Measurements from ENCODE around the gene CHD3.
A peak's percentile ranks its signal among the peaks of the same experiment; 100 is the strongest.

Gene CHD3

DNA sequence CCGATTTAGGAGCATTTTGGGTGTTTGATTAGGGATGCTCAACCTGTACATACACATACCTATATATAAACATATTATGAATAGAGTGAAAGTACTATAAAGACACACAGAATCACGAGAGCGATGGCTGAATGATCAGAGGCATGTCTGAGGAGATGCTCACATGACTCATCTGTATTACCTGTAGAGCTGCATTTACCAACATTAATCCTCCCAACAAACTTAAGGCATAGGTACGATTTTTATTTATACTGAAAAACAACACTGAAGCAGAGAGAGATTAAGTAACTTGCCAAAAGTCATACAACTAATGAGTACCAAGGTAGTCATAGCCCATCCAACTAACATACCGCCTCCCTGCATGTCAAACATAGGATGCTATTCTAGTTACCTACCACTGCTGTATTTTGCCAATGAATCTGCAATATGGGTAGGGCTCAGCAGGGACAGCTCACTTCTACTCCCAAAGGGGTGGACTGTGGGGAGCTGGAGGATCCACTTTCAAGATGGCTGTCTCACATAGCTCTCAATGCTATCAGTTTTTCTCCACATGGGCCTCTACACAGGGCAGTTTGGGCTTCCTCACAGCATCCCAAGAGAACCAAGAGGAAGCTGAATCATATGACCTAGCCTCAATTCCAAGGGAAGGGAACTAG is 23.5 kb upstream of the CHD3 start:
- DNase-seq (ENCODE audit: low spot score) (no peak), FAIRE-seq (no peak)

DNA sequence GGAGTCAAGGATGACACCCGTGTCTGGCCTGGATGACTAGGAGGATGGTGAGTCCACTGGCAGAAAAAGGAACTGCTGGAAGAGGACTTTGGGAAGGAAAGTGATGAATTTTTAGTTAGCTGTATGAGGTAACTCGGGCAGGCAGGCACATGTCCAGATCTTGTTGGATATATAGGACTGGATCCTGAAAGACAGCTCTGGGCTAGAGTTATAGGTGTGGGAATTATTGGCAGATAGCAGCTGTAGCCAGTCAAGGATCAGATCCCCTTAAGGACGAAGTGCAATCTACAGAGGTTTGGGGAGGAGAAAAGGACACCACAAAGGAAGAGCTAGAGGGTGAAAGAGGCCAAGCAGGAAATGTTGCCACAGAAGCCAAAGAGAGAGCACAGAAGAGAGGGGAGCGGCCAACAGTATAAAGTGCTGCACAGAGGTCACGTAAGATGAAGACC is 20.7 kb upstream of the CHD3 start:
- no peak for DNase-seq (ENCODE audit: low spot score)
- FAIRE-seq, result no peak

DNA sequence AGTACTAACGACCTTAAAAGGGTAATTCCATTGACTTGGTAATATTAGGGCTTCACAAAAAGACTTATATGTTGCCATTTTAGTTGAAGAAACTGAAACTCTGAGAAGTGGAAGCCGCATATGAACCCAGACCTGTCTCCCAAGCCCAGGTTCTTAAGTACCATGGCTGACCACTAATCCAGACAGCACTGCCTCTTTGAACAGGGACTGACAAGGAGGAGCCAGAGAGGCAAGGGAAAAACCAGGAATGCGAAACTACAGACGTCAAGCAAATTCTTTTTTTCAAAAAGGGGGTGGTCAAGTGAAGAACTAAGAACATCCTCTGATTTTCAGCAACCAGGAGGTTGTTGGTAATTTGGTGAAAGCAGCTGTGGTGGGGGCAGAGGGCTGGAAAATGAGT is 15.5 kb upstream of the CHD3 start:
- no peak for FAIRE-seq

DNA sequence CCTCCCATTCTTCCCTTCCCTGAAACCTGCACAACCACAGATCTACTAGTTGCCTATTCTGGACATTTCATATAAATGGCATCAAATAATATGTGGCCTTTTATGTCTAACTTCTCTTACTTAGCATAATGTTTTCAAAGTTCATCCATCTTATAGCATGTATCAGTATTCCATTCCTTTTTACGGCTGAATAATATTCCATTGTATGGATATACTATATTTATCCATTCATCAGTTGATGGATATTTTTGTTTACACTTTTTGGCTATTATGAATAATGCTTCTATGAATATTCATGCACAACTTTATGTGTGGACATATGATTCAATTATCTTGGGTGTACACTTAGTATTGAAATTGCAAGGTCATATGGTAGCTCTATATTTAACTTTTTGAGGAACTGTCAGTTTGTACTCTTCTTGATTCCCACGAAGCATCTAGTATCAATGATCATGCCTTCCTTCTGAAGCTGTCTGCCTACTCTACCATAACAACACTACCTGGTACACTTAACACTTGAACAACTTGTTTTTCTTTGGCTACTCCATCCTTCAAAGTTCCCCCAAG is 12.7 kb upstream of the CHD3 start:
- DNase-seq (ENCODE audit: low spot score) (no peak), FAIRE-seq (no peak)

More for the DNA sequence above, 15.5 kb upstream of the CHD3 start:
- DNase-seq (ENCODE audit: low spot score), result no peak

DNA sequence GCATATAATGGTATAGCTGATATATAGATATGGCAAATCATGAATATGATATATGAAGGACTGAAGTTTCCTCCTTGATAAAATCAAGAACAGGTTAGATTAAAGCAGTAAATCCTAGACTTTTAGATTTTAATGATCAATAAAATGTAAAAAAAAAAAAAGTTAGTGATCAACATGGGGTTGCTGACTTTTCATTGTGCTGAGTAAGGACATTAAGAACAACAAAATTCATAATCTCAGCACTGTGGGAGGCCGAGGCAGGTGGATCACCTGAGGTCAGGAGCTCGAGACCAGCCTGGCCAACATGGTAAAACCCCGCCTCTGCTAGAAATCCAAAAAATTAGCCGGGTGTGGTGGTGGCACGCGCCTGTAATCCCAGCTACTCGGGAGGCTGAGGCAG is 10.4 kb upstream of the CHD3 start:
- DNase-seq (ENCODE audit: low spot score) (no peak), FAIRE-seq (no peak)

DNA sequence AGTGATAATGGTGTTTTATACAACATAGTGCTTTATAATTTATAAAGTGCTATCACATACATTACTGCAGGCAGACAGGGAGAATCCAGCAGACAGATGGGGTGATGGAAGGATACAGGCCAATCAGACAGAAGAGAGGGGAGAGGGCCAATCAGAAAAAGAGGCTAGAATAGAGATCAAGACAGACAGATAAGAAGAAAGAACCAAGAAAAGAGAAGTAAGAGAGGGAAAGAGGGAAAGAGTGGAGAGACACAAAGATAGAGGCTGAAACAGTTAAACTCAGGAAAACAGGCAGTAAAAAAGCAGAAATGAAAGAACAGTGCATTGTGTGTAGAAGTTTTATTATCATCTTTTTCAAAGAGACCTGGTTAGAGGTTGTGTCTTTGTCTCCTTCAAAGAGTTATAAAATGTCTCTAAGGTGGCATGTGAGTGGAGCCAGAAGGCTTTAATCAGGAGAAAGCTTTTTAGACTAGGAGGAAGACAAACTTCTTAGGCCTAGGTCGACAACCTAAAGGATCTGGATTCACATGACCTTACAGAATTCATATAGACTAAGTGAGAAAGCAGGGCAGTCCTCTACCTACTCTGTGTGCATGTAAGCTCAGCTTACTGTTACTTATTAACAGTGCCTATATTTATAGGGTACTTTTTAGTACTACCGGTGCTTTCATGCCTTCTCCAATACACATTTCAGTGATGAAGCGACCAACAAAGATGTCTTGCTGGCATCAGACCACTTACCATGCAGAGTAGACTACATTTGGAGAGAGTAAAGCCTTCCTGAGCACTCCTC is 8.3 kb upstream of the CHD3 start:
- DNase-seq (ENCODE audit: low spot score) (no peak), FAIRE-seq (no peak)

DNA sequence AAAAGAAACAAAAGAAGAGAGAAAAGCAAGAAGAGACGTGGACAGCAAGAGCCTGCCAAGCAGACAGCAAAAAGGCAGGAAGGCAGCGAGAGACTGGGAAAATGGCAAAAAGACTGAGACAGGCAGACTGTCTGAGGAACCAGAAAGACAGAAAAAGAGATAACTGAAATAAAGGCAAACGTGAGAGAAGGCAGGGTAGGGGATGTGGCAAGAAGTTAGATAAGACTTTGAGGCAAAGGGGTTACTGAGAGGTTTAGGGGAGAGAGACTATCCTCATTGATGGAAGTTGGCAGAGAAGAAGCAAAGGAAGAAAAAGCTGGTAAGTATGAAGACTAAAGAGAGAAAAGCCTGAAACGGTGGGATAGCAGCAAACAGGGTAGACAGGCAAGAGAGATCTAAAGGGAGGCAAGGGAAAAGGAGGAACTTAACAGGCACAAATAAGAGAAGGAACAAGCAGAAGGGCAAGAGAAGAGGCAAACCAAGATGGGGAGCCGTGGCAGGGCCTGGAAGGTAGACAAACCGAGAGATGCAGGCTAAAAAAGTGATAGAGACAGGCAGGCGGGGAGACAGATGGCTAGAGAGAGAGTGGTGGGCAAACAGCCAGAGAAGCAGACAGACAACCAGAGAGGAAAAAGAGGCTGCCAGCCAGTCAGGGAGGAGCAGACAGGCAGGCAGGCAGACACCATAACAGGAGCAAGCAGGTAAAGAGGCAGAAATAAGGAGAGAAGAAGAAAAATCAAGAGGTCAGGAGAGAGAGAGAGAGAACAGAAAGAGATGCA is 7.1 kb upstream of the CHD3 start:
- FAIRE-seq (no peak), DNase-seq (ENCODE audit: low spot score) (no peak)

DNA sequence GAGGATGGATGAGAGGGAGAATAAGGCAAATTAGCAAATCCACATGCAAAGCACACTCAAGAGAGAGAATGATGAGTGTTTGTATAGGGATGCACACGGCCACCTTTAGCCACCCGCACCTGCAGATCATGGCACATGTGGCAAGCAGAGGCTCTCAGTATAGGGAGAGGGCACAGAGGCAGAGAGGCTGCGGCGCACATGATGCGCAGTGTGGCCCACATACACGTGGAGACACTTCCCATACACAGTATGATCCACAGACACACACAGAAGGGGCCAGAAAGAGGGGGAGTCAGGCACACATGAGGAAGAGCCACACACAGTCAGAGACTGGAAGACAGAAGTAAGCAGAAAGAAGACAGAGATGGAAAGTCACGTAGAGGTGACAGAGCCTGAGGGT is 6.5 kb upstream of the CHD3 start:
- FAIRE-seq, result no peak
- no peak for DNase-seq (ENCODE audit: low spot score)

DNA sequence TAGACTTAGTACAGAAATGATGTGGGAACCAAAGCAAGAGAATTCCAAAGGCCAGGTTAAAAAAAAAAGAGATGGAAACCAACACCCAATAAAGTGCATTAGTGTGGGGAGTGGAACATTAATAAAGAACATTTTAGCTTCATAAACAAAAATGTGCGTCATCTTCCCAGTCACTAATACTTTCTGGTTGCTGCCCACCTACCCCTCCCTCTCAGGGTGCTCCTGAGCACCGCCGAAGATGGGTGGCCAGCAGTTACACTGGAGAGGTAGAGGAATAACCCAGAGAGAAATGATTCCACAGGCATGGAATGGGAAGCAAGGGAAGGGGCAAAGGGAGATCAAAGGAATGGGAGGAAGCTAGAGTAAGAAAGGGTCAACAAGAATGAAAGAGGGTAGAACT is 6.0 kb upstream of the CHD3 start:
- FAIRE-seq (no peak), DNase-seq (ENCODE audit: low spot score) (no peak)

DNA sequence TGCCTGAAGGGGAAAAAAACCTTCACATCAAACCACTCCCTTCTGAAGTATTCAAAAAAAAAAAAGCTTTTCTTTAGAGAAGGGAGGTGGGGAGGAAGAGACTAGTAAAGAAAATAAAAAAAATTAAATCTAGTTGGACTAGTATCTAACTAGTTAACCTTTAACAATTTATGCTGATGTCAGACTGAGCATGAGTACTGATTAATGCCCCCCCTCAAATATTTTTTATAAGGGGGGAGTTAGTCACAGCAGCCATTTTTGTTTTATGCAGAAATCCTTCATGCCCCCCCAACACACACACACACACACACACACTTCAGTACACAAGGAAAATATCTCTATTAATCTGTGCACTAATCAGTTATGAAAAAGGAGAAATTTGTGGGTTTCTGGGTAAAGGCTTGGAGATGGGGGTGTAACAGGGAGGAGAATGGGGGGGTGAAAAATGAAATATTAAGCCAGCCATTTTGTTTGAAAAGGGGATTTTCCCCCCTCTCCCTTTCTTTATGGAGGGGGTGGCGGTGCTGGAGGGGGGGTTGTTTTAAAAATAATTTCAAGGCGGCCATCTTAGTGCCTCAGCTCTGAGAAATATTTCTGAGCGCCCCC is 4.7 kb upstream of the CHD3 start:
- DNase-seq (ENCODE audit: low spot score), result peak; percentile 11

DNA sequence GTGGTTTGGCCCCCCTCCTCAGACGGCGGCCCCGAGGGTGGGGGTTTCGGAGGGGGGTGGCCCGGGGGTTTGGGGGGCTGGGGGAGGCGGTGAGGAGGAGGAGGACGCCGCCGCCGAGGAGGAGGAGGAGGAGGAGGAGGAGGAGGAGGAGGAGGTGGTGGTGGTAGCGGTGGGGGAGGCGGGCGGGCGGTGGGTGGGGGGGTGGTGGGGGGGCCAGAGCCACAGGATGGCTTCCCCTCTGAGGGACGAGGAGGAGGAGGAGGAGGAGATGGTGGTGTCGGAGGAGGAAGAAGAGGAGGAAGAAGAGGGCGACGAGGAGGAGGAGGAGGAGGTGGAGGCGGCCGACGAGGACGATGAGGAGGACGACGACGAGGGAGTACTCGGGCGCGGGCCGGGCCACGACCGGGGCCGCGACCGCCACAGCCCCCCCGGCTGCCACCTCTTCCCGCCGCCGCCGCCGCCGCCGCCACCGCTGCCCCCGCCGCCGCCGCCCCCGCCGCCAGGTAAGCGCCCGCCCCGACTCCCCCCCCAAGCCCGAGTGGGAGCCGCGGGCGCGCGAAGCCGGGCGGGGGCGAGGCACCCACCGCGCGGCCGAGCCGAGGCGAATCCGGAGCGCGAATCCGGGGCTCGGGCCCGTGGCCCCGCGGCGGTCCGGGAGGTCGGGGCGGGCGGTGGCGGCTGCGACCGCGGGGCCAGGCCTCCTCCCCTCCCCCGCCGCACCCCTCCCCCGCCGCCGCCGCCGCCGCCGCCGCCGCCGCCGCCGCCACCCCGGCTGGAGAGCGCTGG is 3.8 kb upstream of the CHD3 start:
- DNase-seq (ENCODE audit: low spot score) (peak; percentile 31), FAIRE-seq (no peak)

More for the DNA sequence above, 4.7 kb upstream of the CHD3 start:
- FAIRE-seq, result no peak

DNA sequence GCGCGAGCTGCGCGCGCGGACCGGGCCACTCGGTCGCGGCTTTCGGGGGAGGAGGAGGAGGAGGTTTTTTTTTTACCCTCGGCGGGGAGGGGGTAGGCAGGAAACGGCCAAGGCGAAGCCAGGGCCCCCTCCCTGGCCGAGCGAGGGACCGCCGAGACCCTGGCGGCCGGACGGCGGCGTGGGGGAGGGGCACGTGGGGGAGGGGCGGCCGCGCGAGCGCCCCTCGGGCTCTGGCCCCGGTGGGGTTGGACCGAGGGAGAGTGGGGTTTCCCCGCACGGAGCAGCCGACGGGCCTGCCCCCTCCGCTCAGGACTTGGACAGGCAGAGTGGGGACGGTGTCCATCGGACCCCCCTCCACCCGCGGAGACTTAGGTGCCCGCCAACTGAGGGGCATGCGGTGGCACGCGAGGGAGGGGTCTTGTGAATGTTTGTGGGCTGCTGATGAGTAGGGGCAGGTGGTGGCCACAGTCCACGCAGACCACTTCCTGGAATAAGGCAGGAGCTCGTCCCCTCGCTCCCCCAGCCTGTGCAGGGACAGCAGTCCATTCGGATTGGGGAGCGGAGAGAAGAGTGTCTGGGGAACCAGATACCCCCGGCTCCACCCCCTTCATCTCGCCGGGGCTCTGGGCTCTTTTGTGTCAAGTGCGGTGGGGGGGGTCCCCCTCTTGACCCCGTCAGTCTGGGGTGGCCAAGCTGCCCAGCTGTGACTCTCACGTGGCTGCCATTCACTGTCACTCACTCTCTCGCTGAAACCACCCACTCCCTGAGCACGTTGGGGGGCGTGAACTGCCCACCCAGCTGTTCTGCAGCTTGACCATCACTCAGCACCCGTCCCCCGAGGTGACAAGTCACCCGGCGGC is 3.0 kb upstream of the CHD3 start:
- no peak for FAIRE-seq
- DNase-seq (ENCODE audit: low spot score), result peak; percentile 42

DNA sequence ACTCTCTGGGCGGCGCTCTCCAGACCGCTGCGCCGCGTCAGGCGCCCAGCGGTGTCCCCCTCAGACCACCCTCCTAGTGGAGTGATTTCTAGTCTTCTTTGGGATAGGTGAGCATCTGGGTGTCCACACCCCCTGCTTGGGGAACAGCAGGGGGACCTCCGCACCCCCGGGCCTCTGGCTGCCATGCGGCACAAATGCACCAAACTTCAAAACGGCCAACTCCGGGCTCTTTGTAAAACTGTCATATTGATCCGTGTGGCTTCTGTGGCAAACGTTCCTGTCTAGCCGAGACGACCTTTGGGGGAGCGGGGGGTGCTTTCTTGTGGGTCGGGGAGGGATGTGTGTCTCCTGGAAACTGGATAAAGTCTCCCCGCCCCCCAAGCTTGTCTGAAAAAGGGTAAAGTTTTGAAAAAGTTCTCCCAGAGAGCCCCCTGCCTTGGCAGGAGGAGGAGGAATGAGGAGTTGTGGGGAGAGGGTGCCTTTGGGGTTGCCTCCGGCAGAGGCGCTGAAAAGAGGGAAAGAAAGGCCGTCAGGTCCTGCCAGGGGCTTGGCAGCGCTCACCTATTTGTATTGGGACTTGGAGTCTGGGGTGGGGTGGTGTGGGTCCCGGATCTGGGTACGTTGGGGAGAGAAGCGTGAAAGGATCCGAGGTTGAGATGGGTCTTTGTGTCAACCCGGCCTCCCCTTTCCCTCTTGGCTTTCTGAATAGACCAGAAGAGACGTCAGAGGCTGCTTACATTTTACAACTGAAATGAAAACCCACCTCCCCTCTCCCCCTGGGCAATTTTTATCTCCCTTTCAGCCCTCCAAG is 2.2 kb upstream of the CHD3 start:
- DNase-seq (ENCODE audit: low spot score) (peak; percentile 27), FAIRE-seq (no peak)

DNA sequence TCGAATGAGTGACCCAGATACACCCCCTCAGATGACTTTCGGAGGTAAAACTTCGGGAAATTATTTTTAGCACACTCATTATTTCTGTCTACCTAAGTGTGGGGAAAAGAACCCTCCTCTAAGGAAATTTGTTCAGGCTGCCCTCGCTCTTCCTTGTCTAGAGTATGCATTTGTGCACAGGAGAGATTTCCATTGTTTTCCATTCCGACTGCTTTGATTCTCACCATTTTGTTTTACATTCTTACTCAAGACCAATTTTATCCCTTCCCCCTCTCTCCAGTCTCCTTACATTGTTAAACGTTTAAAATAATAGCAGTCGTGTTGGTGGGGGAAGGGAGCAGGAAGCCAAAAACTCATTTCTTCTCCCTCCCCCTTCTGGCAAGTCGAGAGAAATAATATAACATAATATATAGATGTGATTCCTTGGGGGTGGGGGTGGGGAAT is 1.5 kb upstream of the CHD3 start:
- DNase-seq (ENCODE audit: low spot score) (no peak), FAIRE-seq (no peak)

DNA sequence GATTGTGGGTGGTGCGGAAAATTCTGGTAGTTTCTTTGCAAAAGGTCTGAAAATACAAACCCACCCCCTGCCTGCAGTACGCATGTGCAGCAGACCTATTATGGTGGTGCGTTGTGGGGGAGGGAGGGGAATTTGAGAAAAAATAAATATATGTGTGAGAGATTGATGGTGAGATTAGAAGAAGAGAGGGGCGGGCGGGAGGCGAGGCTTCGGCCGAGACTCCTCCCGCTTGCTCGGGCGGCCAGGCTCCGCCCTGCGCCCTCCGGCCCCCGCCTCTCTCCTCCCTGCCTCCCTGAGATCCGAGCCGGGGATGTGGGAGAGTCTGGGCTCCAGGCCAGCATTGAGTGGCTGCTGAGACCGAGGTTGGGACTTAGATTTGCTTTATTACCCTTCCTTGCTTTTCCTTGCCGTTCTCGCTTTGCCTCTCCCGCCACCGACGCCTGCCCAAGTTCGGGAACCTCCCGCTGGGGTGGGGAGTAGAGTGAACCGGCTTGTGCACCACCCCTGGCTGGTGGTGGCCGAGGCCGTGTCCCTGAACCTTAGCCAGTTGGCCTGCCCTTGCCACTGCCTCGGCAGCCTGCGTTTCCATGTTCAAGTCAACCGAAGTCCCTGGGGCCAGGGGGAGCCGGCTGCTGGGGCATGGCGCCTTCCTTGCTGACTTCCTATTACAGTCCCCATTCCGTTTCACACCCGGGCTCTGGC is 956 bp upstream of the CHD3 start:
- no peak for FAIRE-seq
- peak; percentile 88 for DNase-seq (ENCODE audit: low spot score)

DNA sequence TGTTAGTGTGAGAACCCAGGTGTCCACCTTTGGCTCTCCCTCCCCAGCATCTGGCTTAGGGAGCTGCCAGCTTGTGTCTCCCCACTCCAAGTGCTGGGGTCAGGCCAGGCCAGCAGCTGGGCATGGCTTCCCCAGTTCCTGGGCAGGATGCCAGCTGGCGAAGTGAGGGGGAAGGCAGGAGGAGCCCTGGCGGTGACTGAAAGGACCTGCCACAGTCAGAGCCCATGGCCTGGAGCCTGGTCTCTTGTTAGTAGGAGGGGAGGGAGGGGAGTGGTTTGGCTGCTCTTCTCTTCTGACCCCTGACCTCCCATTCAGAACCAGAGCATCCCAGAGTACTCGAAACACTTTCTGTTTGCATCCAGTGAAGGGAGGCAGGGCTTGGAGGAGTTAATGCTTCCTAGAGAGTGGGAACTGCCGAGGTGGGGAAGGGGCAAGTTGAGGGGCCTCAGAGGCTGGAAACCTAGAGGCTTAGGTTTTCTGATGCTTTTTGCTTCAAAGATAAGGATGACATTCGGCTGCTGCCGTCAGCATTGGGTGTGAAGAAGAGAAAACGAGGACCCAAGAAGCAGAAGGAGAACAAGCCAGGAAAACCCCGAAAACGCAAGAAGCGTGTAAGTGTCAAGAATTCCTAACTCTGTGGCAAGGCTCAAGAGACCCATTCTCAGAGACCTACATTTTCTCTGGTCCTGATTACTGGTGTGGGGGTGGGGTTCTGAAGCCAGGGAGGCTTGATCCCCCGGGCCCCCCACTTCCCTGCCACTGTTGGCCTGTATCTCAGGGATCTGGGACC is 772 bp downstream of the CHD3 start:
- DNase-seq (ENCODE audit: low spot score), result peak; percentile 82
- no peak for FAIRE-seq

DNA sequence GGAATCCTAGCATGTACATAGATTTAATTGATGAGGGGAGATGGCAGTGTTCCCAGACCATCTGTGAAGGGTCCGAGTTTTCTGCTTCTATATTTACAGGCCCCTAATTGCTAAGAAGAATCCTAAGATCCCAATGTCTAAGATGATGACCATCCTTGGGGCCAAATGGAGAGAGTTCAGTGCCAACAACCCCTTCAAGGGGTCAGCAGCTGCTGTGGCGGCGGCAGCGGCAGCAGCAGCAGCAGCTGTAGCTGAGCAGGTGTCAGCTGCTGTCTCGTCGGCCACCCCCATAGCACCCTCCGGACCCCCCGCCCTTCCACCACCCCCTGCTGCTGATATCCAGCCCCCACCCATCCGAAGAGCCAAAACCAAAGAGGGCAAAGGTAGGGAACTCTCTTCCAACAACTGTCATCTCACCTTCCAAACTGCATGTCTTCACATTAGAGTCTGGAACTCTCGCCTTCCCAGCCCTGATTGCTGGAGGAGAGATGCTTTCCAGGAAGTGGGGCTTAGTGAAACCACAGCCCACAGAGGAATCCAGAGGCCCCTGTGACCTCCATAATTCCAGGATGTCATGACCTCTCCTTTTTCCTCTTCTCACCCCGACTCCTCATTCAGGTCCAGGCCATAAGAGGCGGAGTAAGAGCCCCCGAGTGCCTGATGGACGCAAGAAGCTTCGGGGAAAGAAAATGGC is 4.7 kb downstream of the CHD3 start:
- DNase-seq (ENCODE audit: low spot score) (no peak), FAIRE-seq (no peak)
